ENCODE measurements around the gene PUSL1.

The PUSL1 gene

GRCh38 chr1:1325288-1326074 is 17.1 kb downstream of the PUSL1 start:
- no peak for DNase-seq (ENCODE audit: low spot score)

GRCh38 chr1:1326075-1326605 is 17.7 kb downstream of the PUSL1 start:
- no peak for DNase-seq (ENCODE audit: low spot score)

GRCh38 chr1:1327291-1327690 is 18.9 kb downstream of the PUSL1 start:
- DNase-seq (ENCODE audit: low spot score), result no peak

GRCh38 chr1:1328254-1328653 is 19.9 kb downstream of the PUSL1 start:
- no peak for DNase-seq (ENCODE audit: low spot score)

GRCh38 chr1:1329304-1330210 is 21.2 kb downstream of the PUSL1 start:
- DNase-seq (ENCODE audit: low spot score), result no peak

- DNase-seq (ENCODE audit: low spot score), result no peak
Measured at GRCh38 chr1:1330366-1331067, 22.1 kb downstream of the PUSL1 start.

- peak; percentile 72 for DNase-seq (ENCODE audit: low spot score)
Measured at GRCh38 chr1:1331068-1331965, 22.9 kb downstream of the PUSL1 start, which contains the start of gene TAS1R3. TSS of gene TAS1R3 (plus strand) at chr1:1331280. CDS start at chr1:1331346, 66 bp downstream.

GRCh38 chr1:1332031-1332755 is 23.8 kb downstream of the PUSL1 start:
- DNase-seq (ENCODE audit: low spot score), result no peak

GRCh38 chr1:1332774-1333480 is 24.5 kb downstream of the PUSL1 start:
- DNase-seq (ENCODE audit: low spot score), result peak; percentile 90

- no peak for DNase-seq (ENCODE audit: low spot score)
Measured at GRCh38 chr1:1333551-1334241, 25.3 kb downstream of the PUSL1 start.

- no peak for DNase-seq (ENCODE audit: low spot score)
Measured at GRCh38 chr1:1334835-1335234, 26.4 kb downstream of the PUSL1 start.

- no peak for DNase-seq (ENCODE audit: low spot score)
Measured at GRCh38 chr1:1335283-1335682, 26.9 kb downstream of the PUSL1 start.

- no peak for DNase-seq (ENCODE audit: low spot score)
Measured at GRCh38 chr1:1335792-1336248, 27.4 kb downstream of the PUSL1 start.

GRCh38 chr1:1336446-1336845 is 28.0 kb downstream of the PUSL1 start:
- no peak for DNase-seq (ENCODE audit: low spot score)

GRCh38 chr1:1336931-1337792 is 28.8 kb downstream of the PUSL1 start:
- no peak for DNase-seq (ENCODE audit: low spot score)

GRCh38 chr1:1337793-1338147 is 29.4 kb downstream of the PUSL1 start:
- no peak for DNase-seq (ENCODE audit: low spot score)

- no peak for DNase-seq (ENCODE audit: low spot score)
Measured at GRCh38 chr1:1338278-1338677, 29.9 kb downstream of the PUSL1 start.

GRCh38 chr1:1340185-1340584 is 31.8 kb downstream of the PUSL1 start:
- no peak for DNase-seq (ENCODE audit: low spot score)
